NCI-H748 treated with DMSO at 0.1 percent for 48 hours (cell line): Measurements from ENCODE around the gene PGM5.

Experiments
- DNase-seq: peaks from one replicate; lab custom pipeline; 2025; lab: John Stamatoyannopoulos, UW

PGM5 gene

GRCh38 chr9:68495247-68495646 lies 138.8 kb downstream of the PGM5 start:
- DNase-seq: no peak

- no peak for DNase-seq
These were observed 139.9 kb downstream of the PGM5 start for GRCh38 chr9:68496356-68496755.

- DNase-seq: no peak
These were observed 141.2 kb downstream of the PGM5 start for GRCh38 chr9:68497629-68498028.

GRCh38 chr9:68498816-68499215 lies 142.4 kb downstream of the PGM5 start:
- DNase-seq: no peak

- DNase-seq: no peak
These were observed 144.3 kb downstream of the PGM5 start for GRCh38 chr9:68500457-68501381.

- DNase-seq: no peak
These were observed 145.9 kb downstream of the PGM5 start for GRCh38 chr9:68502279-68502678.

- no peak for DNase-seq
These were observed 149.4 kb downstream of the PGM5 start for GRCh38 chr9:68505681-68506409.

GRCh38 chr9:68506551-68506950 lies 150.1 kb downstream of the PGM5 start:
- DNase-seq: no peak

GRCh38 chr9:68507130-68507805 lies 150.9 kb downstream of the PGM5 start:
- DNase-seq: peak; percentile 16

- no peak for DNase-seq
These were observed 151.4 kb downstream of the PGM5 start for GRCh38 chr9:68507806-68508145.

- DNase-seq: no peak
These were observed 152.1 kb downstream of the PGM5 start for GRCh38 chr9:68508547-68508946.

- no peak for DNase-seq
These were observed 153.3 kb downstream of the PGM5 start for GRCh38 chr9:68509689-68510088.

GRCh38 chr9:68513385-68513784 lies 157.0 kb downstream of the PGM5 start:
- DNase-seq: no peak

- DNase-seq: no peak
These were observed 157.6 kb downstream of the PGM5 start for GRCh38 chr9:68513981-68514380.

- DNase-seq: no peak
These were observed 159.1 kb downstream of the PGM5 start for GRCh38 chr9:68515326-68516017.

GRCh38 chr9:68522131-68522530 lies 165.7 kb downstream of the PGM5 start:
- DNase-seq: no peak

- no peak for DNase-seq
These were observed 166.5 kb downstream of the PGM5 start for GRCh38 chr9:68522954-68523353.

- DNase-seq: peak; percentile 29
These were observed 167.0 kb downstream of the PGM5 start for GRCh38 chr9:68523367-68523936.

- no peak for DNase-seq
These were observed 174.2 kb downstream of the PGM5 start for GRCh38 chr9:68530618-68531017.

GRCh38 chr9:68532131-68532530 lies 175.7 kb downstream of the PGM5 start:
- DNase-seq: no peak

GRCh38 chr9:68533678-68534077 lies 177.3 kb downstream of the PGM5 start:
- no peak for DNase-seq
